ENCODE measurements around the gene CIAO1. TPM values are rescaled to one million over a fixed set of nuclear protein-coding genes. Genes with fewer than 3 reads are reported as not detected.

Gene CIAO1
- total RNA-seq, 2 experiments from 2014 or later, result 55.4 to 55.6 TPM

GRCh38 chr2:96271995-96272394 lies 6.0 kb downstream of the CIAO1 start:
- H3K4me3 ChIP-seq (ENCODE audit: low read length), result no peak overlapping the region
- H3K36me3 ChIP-seq (ENCODE audit: insufficient read depth, low read length), result peaks cover 72% of the 10 kb centered on the region
- H3K27me3 ChIP-seq (ENCODE audit: control insufficient read depth in 1 of 2, insufficient read depth in 2 of 2, low read length in 2 of 2), result no peaks in the 10 kb centered on the region
- H3K4me3 Mint-ChIP-seq, result no peak overlapping the region
- no peak for ATAC-seq (ENCODE audit: poor library complexity)
- no peak for DNase-seq
- ChIA-PET POLR2A (no interaction called here), CTCF (no interaction called here)
- no peak overlapping the region for H3K27ac ChIP-seq (ENCODE audit: low read depth in 1 of 2, low read length in 2 of 2)
- TF ChIP-seq, protein P1, sequence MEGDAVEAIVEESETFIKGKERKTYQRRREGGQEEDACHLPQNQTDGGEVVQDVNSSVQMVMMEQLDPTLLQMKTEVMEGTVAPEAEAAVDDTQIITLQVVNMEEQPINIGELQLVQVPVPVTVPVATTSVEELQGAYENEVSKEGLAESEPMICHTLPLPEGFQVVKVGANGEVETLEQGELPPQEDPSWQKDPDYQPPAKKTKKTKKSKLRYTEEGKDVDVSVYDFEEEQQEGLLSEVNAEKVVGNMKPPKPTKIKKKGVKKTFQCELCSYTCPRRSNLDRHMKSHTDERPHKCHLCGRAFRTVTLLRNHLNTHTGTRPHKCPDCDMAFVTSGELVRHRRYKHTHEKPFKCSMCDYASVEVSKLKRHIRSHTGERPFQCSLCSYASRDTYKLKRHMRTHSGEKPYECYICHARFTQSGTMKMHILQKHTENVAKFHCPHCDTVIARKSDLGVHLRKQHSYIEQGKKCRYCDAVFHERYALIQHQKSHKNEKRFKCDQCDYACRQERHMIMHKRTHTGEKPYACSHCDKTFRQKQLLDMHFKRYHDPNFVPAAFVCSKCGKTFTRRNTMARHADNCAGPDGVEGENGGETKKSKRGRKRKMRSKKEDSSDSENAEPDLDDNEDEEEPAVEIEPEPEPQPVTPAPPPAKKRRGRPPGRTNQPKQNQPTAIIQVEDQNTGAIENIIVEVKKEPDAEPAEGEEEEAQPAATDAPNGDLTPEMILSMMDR (IDR thresholded peaks at IDR 0.05), result no peak
- H3K36me3 Mint-ChIP-seq (ENCODE audit: low read depth), result peaks cover 94% of the 10 kb centered on the region
- H3K4me1 Mint-ChIP-seq (ENCODE audit: low read depth), result peaks cover 5% of the 10 kb centered on the region
- peaks cover 9% of the 10 kb centered on the region for H3K4me1 ChIP-seq (ENCODE audit: insufficient read depth, low read length)
- no peaks in the 10 kb centered on the region for H3K27me3 Mint-ChIP-seq
- intact Hi-C loops (cut with DNase I, micrococcal nuclease), result no loop called here
- H3K9me3 ChIP-seq (ENCODE audit: control insufficient read depth in 1 of 2, insufficient read depth in 1 of 2, low read length in 2 of 2), result no peaks in the 10 kb centered on the region
- H3K27ac Mint-ChIP-seq, result no peak overlapping the region
- no peaks in the 10 kb centered on the region for H3K9me3 Mint-ChIP-seq

- no peak overlapping the region for H3K4me3 ChIP-seq (ENCODE audit: low read length)
- intact Hi-C loops (cut with DNase I, micrococcal nuclease), result no loop called here
- ChIA-PET CTCF (no interaction called here), POLR2A (no interaction called here)
- Mint-ChIP-seq H3K4me1 (ENCODE audit: low read depth) (no peaks in the 10 kb centered on the region), H3K9me3 (no peaks in the 10 kb centered on the region), H3K27me3 (no peaks in the 10 kb centered on the region), H3K36me3 (ENCODE audit: low read depth) (peaks cover 95% of the 10 kb centered on the region), H3K4me3 (no peak overlapping the region), H3K27ac (no peak overlapping the region)
- no peak for DNase-seq
- H3K27ac ChIP-seq (ENCODE audit: low read depth in 1 of 2, low read length in 2 of 2), result no peak overlapping the region
- H3K4me1 ChIP-seq (ENCODE audit: insufficient read depth, low read length), result no peaks in the 10 kb centered on the region
- TF ChIP-seq, protein P1 (IDR thresholded peaks at IDR 0.05), result no peak
- H3K27me3 ChIP-seq (ENCODE audit: control insufficient read depth in 1 of 2, insufficient read depth in 2 of 2, low read length in 2 of 2), result no peaks in the 10 kb centered on the region
- no peak for ATAC-seq (ENCODE audit: poor library complexity)
- peaks cover 75% of the 10 kb centered on the region for H3K36me3 ChIP-seq (ENCODE audit: insufficient read depth, low read length)
- H3K9me3 ChIP-seq (ENCODE audit: control insufficient read depth in 1 of 2, insufficient read depth in 1 of 2, low read length in 2 of 2), result no peaks in the 10 kb centered on the region
Observed at GRCh38 chr2:96273763-96274162, 7.7 kb downstream of the CIAO1 start.

DNA sequence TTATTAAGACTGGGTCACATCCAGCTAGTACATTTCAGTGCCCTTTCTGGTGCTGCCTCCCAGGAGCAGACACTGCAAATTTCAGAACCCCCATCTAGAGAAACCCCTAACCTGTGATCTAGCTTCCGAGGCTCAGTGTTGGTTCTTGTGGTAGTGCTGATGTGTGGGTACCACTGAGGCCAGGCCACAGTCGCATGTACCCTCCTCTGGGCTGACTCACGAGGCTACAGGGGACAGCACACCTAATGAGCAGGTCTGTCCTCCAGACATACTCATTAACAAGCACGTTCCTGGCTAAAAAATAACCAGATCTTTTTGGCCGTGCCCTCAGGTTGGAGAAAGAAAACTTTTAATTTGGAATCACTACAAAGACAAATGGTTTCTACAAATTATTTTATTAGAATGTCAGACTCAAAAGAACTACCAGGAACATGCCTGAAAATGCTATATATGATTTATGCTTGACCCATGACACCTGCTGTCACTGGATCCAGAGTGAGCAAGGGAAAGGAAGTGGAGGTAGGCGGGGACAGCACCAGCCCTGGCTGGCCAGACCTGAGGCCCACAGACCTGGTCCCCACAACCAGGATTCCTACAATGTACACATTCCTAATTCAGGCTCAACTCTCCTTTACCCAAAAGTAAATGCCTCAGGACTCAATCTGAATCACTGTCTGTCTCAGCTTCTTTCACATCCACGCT lies 8.5 kb downstream of the CIAO1 start:
- H3K4me3 Mint-ChIP-seq, result no peak overlapping the region
- no peaks in the 10 kb centered on the region for H3K9me3 Mint-ChIP-seq
- no peak overlapping the region for H3K27ac ChIP-seq (ENCODE audit: low read depth in 1 of 2, low read length in 2 of 2)
- TF ChIP-seq, protein P1 (IDR thresholded peaks at IDR 0.05), result no peak
- no peak for DNase-seq
- H3K4me1 Mint-ChIP-seq (ENCODE audit: low read depth), result no peaks in the 10 kb centered on the region
- ATAC-seq (ENCODE audit: poor library complexity), result no peak
- intact Hi-C loops (cut with DNase I, micrococcal nuclease), result no loop called here
- peaks cover 95% of the 10 kb centered on the region for H3K36me3 Mint-ChIP-seq (ENCODE audit: low read depth)
- no peak overlapping the region for H3K27ac Mint-ChIP-seq
- no peaks in the 10 kb centered on the region for H3K9me3 ChIP-seq (ENCODE audit: control insufficient read depth in 1 of 2, insufficient read depth in 1 of 2, low read length in 2 of 2)
- CTCF ChIA-PET, result no interaction called here
- H3K36me3 ChIP-seq (ENCODE audit: insufficient read depth, low read length), result peaks cover 76% of the 10 kb centered on the region
- H3K4me1 ChIP-seq (ENCODE audit: insufficient read depth, low read length), result no peaks in the 10 kb centered on the region
- POLR2A ChIA-PET, result no interaction called here
- H3K4me3 ChIP-seq (ENCODE audit: low read length), result no peak overlapping the region
- H3K27me3 ChIP-seq (ENCODE audit: control insufficient read depth in 1 of 2, insufficient read depth in 2 of 2, low read length in 2 of 2), result no peaks in the 10 kb centered on the region
- no peaks in the 10 kb centered on the region for H3K27me3 Mint-ChIP-seq
